H1 (cell line): ENCODE measurements around the gene STEAP1B. TPM values are rescaled to one million over a fixed set of nuclear protein-coding genes. Genes with fewer than 3 reads are reported as not detected.

Source experiments
- CTCF ChIA-PET: fragments of 300-600 bp; sonication (Branson Sonifier 250); formaldehyde crosslinking; loops from one replicate; lab custom pipeline; 2021; ENCODE audit not compliant: partially characterized antibody; lab: Charles Lee
- POLR2A ChIA-PET: fragments of 300-600 bp; sonication (Branson Sonifier 250); formaldehyde crosslinking; loops from one replicate; lab custom pipeline; 2021; ENCODE audit warnings: inconsistent platforms; ENCODE audit not compliant: partially characterized antibody; lab: Charles Lee
- DNase-seq, 2 experiments: peaks; one replicate each; pipeline versions ENCODE4 v3.0.0 to v3.0.0-alpha.2; 2010 to 2022; ENCODE audit warnings: low spot score in 2 of 2, low read depth in 1 of 2, mixed read lengths in 1 of 2
- FAIRE-seq: peaks from 2 replicates; lab custom pipeline; 2011; peaks lifted over from hg19 to GRCh38; lab: Jason Lieb, UNC
- H2AFZ ChIP-seq: 2 replicates; pipeline ENCODE4 v1.8.1; 2012; ENCODE audit warnings: low read length, inconsistent platforms
- H2AK5ac ChIP-seq: 2 replicates; pipeline ENCODE4 v1.6.1; 2013; ENCODE audit warnings: low read depth, low read length
- H2BK120ac ChIP-seq: replicated peaks from 2 replicates; pipeline ENCODE3; 2013; ENCODE audit warnings: low read depth, low read length, inconsistent platforms
- H2BK12ac ChIP-seq: 2 replicates; pipeline ENCODE4 v1.6.1; 2013; ENCODE audit warnings: low read depth, low read length
- H2BK15ac ChIP-seq: 2 replicates; pipeline ENCODE4 v1.6.1; 2013; ENCODE audit warnings: low read length
- H2BK20ac ChIP-seq: 2 replicates; pipeline ENCODE4 v1.6.1; 2013; ENCODE audit warnings: low read length
- H2BK5ac ChIP-seq: 2 replicates; pipeline ENCODE4 v1.6.1; 2013; ENCODE audit warnings: low read depth, low read length
- H3K14ac ChIP-seq: 2 replicates; pipeline ENCODE4 v1.6.1; 2013; ENCODE audit warnings: inconsistent platforms; ENCODE audit not compliant: insufficient read length
- H3K18ac ChIP-seq: 2 replicates; pipeline ENCODE4 v1.6.1; 2013; ENCODE audit warnings: low read length; ENCODE audit errors: extremely low read depth
- H3K23ac ChIP-seq: 2 replicates; pipeline ENCODE4 v1.6.1; 2013; ENCODE audit warnings: inconsistent platforms; ENCODE audit not compliant: insufficient read length
- H3K23me2 ChIP-seq: 2 replicates; pipeline ENCODE4 v1.6.1; 2013; ENCODE audit warnings: low read depth, low read length
- H3K27ac ChIP-seq: 2 replicates; pipeline ENCODE4 v1.6.1; 2011; ENCODE audit warnings: low read depth, low read length, inconsistent platforms
- H3K27me3 ChIP-seq, 4 experiments: replicated peaks in 1 of 4; 1 replicate in 1 of 4; 2 replicates in 3 of 4; pipeline versions ENCODE4 v1.6.1 to v1.8.1; 2011 to 2013; ENCODE audit warnings: low read length in 3 of 4, mild to moderate bottlenecking in 3 of 4, inconsistent platforms in 2 of 4, mixed read lengths in 2 of 4, moderate library complexity in 1 of 4; ENCODE audit not compliant: control insufficient read depth in 3 of 4, insufficient read depth in 3 of 4; ENCODE audit errors: extremely low read depth in 1 of 4
- H3K36me3 ChIP-seq, 4 experiments: 2 replicates each; pipeline versions ENCODE4 v1.6.1 to v1.8.1; 2011 to 2013; ENCODE audit warnings: mild to moderate bottlenecking in 4 of 4, low read length in 3 of 4, moderate library complexity in 2 of 4, control low read depth in 1 of 4, inconsistent platforms in 1 of 4; ENCODE audit not compliant: insufficient read depth in 4 of 4, control insufficient read depth in 2 of 4
- H3K4ac ChIP-seq: replicated peaks from 2 replicates; pipeline ENCODE3; 2013; ENCODE audit warnings: low read length, low read depth, mixed read lengths, inconsistent platforms; ENCODE audit not compliant: insufficient read length
- H3K4me1 ChIP-seq, 4 experiments: replicated peaks in 1 of 4; 1 replicate in 1 of 4; 2 replicates in 3 of 4; pipeline versions ENCODE4 v1.6.1 to v1.8.1; 2011 to 2013; ENCODE audit warnings: low read length in 3 of 4, inconsistent platforms in 2 of 4, mixed read lengths in 1 of 4; ENCODE audit not compliant: insufficient read depth in 4 of 4, control insufficient read depth in 3 of 4
- H3K4me2 ChIP-seq, 2 experiments: 2 replicates each; pipeline versions ENCODE4 v1.6.1 to v1.8.1; 2011 to 2013; ENCODE audit warnings: low read depth in 2 of 2, low read length in 2 of 2, control low read depth in 1 of 2, inconsistent platforms in 1 of 2, mild to moderate bottlenecking in 1 of 2; ENCODE audit not compliant: insufficient read depth in 1 of 2
- H3K4me3 ChIP-seq, 4 experiments: fragments of 200-600, 300-600 bp in 1 of 4; sonication (generic), shearing (Covaris generic), sonication (Bioruptor Twin) in 1 of 4; 2 replicates each; pipeline versions ENCODE4 v1.5.1 to v1.8.1; 2011 to 2016; ENCODE audit warnings: low read length in 4 of 4, low read depth in 3 of 4, control low read depth in 2 of 4, inconsistent platforms in 2 of 4, mild to moderate bottlenecking in 2 of 4, mixed read lengths in 1 of 4, moderate library complexity in 1 of 4; ENCODE audit not compliant: insufficient read depth in 2 of 4; ENCODE audit errors: extremely low read depth in 1 of 4
- H3K56ac ChIP-seq: replicated peaks from 2 replicates; pipeline ENCODE3; 2013; ENCODE audit warnings: low read depth, mild to moderate bottlenecking, mixed read lengths, low read length, inconsistent platforms; ENCODE audit not compliant: insufficient read length
- H3K79me1 ChIP-seq: 2 replicates; pipeline ENCODE4 v1.6.1; 2013; ENCODE audit warnings: low read depth, low read length, control low read depth
- H3K79me2 ChIP-seq, 2 experiments: 2 replicates each; pipeline versions ENCODE4 v1.6.1 to v1.8.1; 2012 to 2013; ENCODE audit warnings: low read length in 2 of 2, mild to moderate bottlenecking in 2 of 2, inconsistent platforms in 1 of 2; ENCODE audit not compliant: insufficient read depth in 2 of 2, control insufficient read depth in 1 of 2
- H3K9ac ChIP-seq, 4 experiments: replicated peaks in 1 of 4; 1 replicate in 1 of 4; 2 replicates in 3 of 4; pipeline versions ENCODE4 v1.6.1 to v1.8.1; 2011 to 2013; ENCODE audit warnings: low read depth in 3 of 4, low read length in 3 of 4, control low read depth in 2 of 4, mild to moderate bottlenecking in 2 of 4, moderate library complexity in 2 of 4, inconsistent platforms in 1 of 4; ENCODE audit errors: extremely low read depth in 1 of 4
- H3K9me3 ChIP-seq, 2 experiments: 2 replicates each; pipeline versions ENCODE4 v1.6.1 to v1.8.1; 2012 to 2013; ENCODE audit warnings: mild to moderate bottlenecking in 2 of 2, moderate library complexity in 2 of 2, control low read depth in 1 of 2, inconsistent platforms in 1 of 2, low read depth in 1 of 2, low read length in 1 of 2, mixed read lengths in 1 of 2; ENCODE audit not compliant: insufficient read depth in 2 of 2
- H4K20me1 ChIP-seq, 2 experiments: replicated peaks in 1 of 2; 2 replicates each; pipeline versions ENCODE3 to v1.8.1; 2011 to 2013; ENCODE audit warnings: inconsistent platforms in 2 of 2, low read length in 2 of 2, mild to moderate bottlenecking in 1 of 2; ENCODE audit not compliant: insufficient read depth in 2 of 2, control insufficient read depth in 1 of 2
- H4K5ac ChIP-seq: 2 replicates; pipeline ENCODE4 v1.6.1; 2013; ENCODE audit warnings: low read length, low read depth, mixed read lengths, inconsistent platforms; ENCODE audit not compliant: insufficient read length
- H4K8ac ChIP-seq: 2 replicates; pipeline ENCODE4 v1.8.0; 2013; ENCODE audit warnings: mild to moderate bottlenecking, moderate library complexity, low read length, inconsistent platforms; ENCODE audit not compliant: insufficient read depth; ENCODE audit errors: extremely low read depth
- H4K91ac ChIP-seq: replicated peaks from 2 replicates; pipeline ENCODE3; 2013; ENCODE audit warnings: low read length, mixed read lengths, inconsistent platforms; ENCODE audit not compliant: insufficient read length
- ASH2L ChIP-seq: fragments of 200-600, 300-600 bp; sonication (generic); IDR thresholded peaks from one replicate; pipeline ENCODE4 v1.7.1; 2017; ENCODE audit warnings: low read length
- CHD1 ChIP-seq: IDR thresholded peaks from 2 replicates; pipeline ENCODE4 v1.6.1; 2012; ENCODE audit warnings: low read depth, low read length, improper control_type of control experiment
- KDM5A ChIP-seq: fragments of 200-600 bp; IDR thresholded peaks from 2 replicates; pipeline ENCODE4 v1.7.1; 2012; ENCODE audit warnings: mild to moderate bottlenecking, low read length, inconsistent platforms, mixed read lengths
- NANOG ChIP-seq: IDR thresholded peaks from 2 replicates; pipeline ENCODE4 v1.6.1; 2011; ENCODE audit warnings: low read length, low read depth, mild to moderate bottlenecking, inconsistent platforms; ENCODE audit not compliant: insufficient read depth, poor library complexity, severe bottlenecking
- SIRT6 ChIP-seq: IDR thresholded peaks from one replicate; pipeline ENCODE4 v1.7.1; 2012; ENCODE audit warnings: low read length, inconsistent platforms
- TAF1 ChIP-seq: IDR thresholded peaks from 2 replicates; pipeline ENCODE4 v1.6.1; 2011; ENCODE audit warnings: mild to moderate bottlenecking, low read depth, low read length
- TCF12 ChIP-seq: IDR thresholded peaks from 2 replicates; pipeline ENCODE4 v1.6.1; 2011; ENCODE audit warnings: low read depth, mild to moderate bottlenecking, low read length
- ZNF274 ChIP-seq: IDR thresholded peaks from 2 replicates; pipeline ENCODE4 v1.7.0; 2012; ENCODE audit warnings: low read length, borderline replicate concordance; ENCODE audit errors: extremely low read depth
- WGBS, 2 experiments: shearing (Covaris generic) in 1 of 2; methylation state at CpG; one replicate each; pipeline versions ENCODE4 v1.1.6 to v1.1.7; 2013 to 2015; ENCODE audit warnings: low lambda C conversion rate in 2 of 2, mixed read lengths in 2 of 2, inconsistent platforms in 1 of 2, low coverage in 1 of 2, missing lambda C conversion rate in 1 of 2; ENCODE audit not compliant: insufficient replicate concordance in 2 of 2, insufficient coverage in 1 of 2, insufficient read length in 1 of 2; ENCODE audit errors: extremely low coverage in 1 of 2, missing lambda C conversion rate in 1 of 2; 5-methylcytosine and 5-hydroxymethylcytosine counted together
- polyA plus RNA-seq, 7 experiments: library from polyadenylated mRNA; depleted of rRNA in 3 of 7; stranded (reverse) in 5 of 7; unstranded in 2 of 7; fragments of >200 nt in 5 of 7; fragments of 200-250 nt in 2 of 7; gene quantifications; 1 replicate in 5 of 7; 2 replicates in 1 of 7; 4 replicates in 1 of 7; pipeline versions ENCODE4 v1.2.1 to v1.2.3, GENCODE V29; 2011 to 2013; ENCODE audit warnings: missing spikeins in 2 of 7, mixed read lengths in 2 of 7
- total RNA-seq: library from RNA; stranded (reverse); fragmentation: NEBNext Ultra II Directional; extraction: Animal tissue kit (Norgen Biotek cat#: 25700); gene quantifications from 2 replicates; pipeline ENCODE4 v1.2.1, GENCODE V29; 2021

The STEAP1B gene
- total and polyA plus RNA-seq, 2 of the 8 experiments (the other 6 are each of a cell fraction or from before 2014, with no cell fraction given), result 5.4 to 8.7 TPM

DNA sequence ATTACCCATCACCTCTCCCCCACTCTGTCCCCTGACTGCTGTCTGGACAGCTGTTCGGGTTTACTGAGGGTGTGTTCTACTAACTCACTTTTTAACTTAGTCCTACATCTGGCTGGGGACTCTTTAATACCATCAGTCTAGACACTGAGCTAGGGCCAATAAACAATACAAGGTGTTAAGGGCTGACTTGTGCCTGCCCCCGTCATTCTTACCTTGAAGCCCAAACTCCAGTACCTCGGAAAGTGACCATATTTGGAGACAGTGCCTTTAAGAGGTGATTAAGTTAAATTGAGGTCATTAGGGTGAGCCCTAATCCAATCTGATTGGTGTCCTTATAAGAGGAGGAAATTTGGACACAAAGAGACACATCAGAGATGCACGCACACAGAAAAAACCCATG, 35.7 kb downstream of the STEAP1B start:
- no peak for DNase-seq
- no peak overlapping the region for H4K91ac ChIP-seq
- no peaks in the 10 kb centered on the region for H3K9me3 ChIP-seq
- H4K20me1 ChIP-seq, result no peaks in the 10 kb centered on the region
- H2AK5ac ChIP-seq, result no peak overlapping the region
- H3K79me2 ChIP-seq, result no peaks in the 10 kb centered on the region
- no peaks in the 10 kb centered on the region for H3K23me2 ChIP-seq
- no peak overlapping the region for H2BK20ac ChIP-seq
- WGBS, 2 experiments, result 82% methylated on average over 4 of the region's 4 CpGs; no CpG with 5 or more reads in 1 of the 2 experiments
- H3K79me1 ChIP-seq, result no peaks in the 10 kb centered on the region
- no peak overlapping the region for H2BK12ac ChIP-seq
- H3K14ac ChIP-seq, result no peak overlapping the region
- H3K4ac ChIP-seq, result no peak overlapping the region
- TF ChIP-seq SIRT6 (no peak), CHD1 (no peak), NANOG (no peak), TCF12 (no peak), TAF1 (no peak), ASH2L (no peak), ZNF274 (no peak), KDM5A (no peak)
- H4K8ac ChIP-seq, result no peak overlapping the region
- no peak overlapping the region for H3K4me2 ChIP-seq
- H3K27me3 ChIP-seq, result no peaks in the 10 kb centered on the region
- H3K9ac ChIP-seq, result no peak overlapping the region
- no peak overlapping the region for H2BK15ac ChIP-seq
- H4K5ac ChIP-seq, result no peak overlapping the region
- H3K27ac ChIP-seq, result no peak overlapping the region
- no peak overlapping the region for H2BK120ac ChIP-seq
- no peak overlapping the region for H3K23ac ChIP-seq
- no peak overlapping the region for H2BK5ac ChIP-seq
- POLR2A ChIA-PET, result interaction anchor here (1.0 kb wide), 1 partner anchor 12 kb away, joined by 3 read pairs; no protein-coding TSS in a partner anchor
- H3K4me1 ChIP-seq, result no peaks in the 10 kb centered on the region
- H3K56ac ChIP-seq, result no peak overlapping the region
- no peaks in the 10 kb centered on the region for H3K36me3 ChIP-seq
- CTCF ChIA-PET, result no interaction called here
- no peak overlapping the region for H3K4me3 ChIP-seq
- no peak overlapping the region for H2AFZ ChIP-seq
- FAIRE-seq, result no peak
- no peak overlapping the region for H3K18ac ChIP-seq
